GM20000 (cell line): ENCODE data around the gene HOXB1.

ENCODE experiments used
- DNase-seq: peaks from one replicate; pipeline ENCODE4 v3.0.0; 2012; ENCODE audit warnings: low spot score
- TF ChIP-seq, protein P1 (sequence below): IDR thresholded peaks from 2 replicates; pipeline ENCODE4 v1.5.1; 2012; ENCODE audit warnings: mild to moderate bottlenecking, control low read depth; ENCODE audit errors: extremely low read depth, missing control alignments

The HOXB1 gene

DNA sequence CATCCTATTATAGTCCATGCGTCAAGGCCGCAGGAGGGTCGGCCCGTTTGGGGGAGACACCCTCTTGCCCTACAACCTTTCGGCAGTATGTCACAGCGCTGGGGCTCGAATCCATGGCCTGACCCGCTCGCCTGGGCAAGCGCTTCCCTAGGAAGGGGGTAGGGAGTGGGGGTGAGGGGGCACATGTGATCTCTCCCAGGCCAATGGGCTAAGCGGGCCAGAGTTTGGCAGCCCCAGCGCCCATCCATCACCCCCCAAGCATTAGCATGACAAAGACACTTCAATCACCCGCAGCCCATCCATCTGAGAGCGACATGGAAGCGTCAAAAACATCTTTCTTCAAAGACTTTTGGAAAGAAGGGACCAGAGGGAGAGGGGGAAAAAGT, at the start of gene HOXB1:
TSS of gene HOXB1 (minus strand) at position 125 of the 386 bp plus-strand sequence. CDS start at position 18, 107 bp downstream.
- TF ChIP-seq, protein P1, sequence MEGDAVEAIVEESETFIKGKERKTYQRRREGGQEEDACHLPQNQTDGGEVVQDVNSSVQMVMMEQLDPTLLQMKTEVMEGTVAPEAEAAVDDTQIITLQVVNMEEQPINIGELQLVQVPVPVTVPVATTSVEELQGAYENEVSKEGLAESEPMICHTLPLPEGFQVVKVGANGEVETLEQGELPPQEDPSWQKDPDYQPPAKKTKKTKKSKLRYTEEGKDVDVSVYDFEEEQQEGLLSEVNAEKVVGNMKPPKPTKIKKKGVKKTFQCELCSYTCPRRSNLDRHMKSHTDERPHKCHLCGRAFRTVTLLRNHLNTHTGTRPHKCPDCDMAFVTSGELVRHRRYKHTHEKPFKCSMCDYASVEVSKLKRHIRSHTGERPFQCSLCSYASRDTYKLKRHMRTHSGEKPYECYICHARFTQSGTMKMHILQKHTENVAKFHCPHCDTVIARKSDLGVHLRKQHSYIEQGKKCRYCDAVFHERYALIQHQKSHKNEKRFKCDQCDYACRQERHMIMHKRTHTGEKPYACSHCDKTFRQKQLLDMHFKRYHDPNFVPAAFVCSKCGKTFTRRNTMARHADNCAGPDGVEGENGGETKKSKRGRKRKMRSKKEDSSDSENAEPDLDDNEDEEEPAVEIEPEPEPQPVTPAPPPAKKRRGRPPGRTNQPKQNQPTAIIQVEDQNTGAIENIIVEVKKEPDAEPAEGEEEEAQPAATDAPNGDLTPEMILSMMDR, result no peak
- no peak for DNase-seq

- TF ChIP-seq, protein P1, result no peak
- no peak for DNase-seq
These were observed 49.1 kb upstream of the HOXB1 start for GRCh38 chr17:48579760-48580554.

DNA sequence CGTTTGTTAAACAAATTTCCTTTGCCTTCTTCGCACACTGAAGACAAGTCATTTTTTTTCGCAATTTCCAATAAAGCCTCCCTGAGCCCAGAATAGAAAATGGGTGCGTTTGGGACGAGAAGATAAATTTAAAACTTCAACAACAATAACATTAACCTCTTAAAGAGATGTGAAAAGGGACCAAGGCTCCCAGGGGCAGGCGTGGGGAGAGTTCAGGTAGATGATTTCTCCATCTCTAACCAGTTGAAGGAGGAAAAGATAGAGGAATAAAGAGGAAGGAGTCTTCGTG, 48.6 kb upstream of the HOXB1 start:
- no peak for DNase-seq
- TF ChIP-seq, protein P1, result no peak

- DNase-seq, result no peak
- TF ChIP-seq, protein P1, result no peak
These were observed 48.0 kb upstream of the HOXB1 start for GRCh38 chr17:48578616-48579470.

DNA sequence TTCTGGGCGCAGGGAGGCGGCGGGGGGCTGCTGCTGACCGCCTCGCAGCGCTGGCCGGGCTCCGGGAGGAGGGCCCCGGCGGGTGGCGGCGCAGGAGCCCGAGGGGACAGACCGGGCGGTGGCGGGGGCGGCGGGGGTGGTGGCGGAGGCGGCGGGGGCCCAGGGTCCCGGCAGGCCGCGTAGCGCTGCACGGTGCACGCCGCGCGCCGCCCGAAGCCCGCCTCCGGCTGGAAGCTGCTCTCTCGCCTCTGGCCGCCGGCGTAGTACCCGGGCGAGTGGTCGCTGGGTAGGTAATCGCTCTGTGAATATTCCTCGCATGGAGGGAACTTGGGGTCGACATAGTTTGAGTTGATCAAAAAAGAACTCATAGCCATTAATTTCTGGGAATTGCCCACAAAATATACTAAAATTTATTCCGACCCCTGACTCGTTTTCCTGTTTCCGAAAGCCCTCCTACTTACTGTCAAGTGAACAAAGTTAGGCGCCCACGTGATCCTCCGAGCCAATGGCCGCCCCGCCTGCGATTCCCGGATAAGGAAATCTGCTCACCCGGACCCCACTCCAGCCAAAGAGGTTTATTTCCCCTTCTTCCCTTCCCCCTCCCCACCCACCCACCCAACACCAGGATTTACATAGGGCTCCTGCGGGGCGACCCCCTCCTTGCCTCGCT, 47.3 kb upstream of the HOXB1 start, which contains the start of gene HOXB4:
TSS of gene HOXB4 (minus strand) at position 405 of the 670 bp plus-strand sequence. CDS start at position 374, 31 bp downstream.
- peak; percentile 91 for DNase-seq
- TF ChIP-seq, protein P1, result no peak

GRCh38 chr17:48577330-48577945, 46.6 kb upstream of the HOXB1 start:
- TF ChIP-seq, protein P1, result no peak
- peak; percentile 73 for DNase-seq
